PC-3 (cell line): ENCODE data around the gene LARP6. TPM values are rescaled to one million over a fixed set of nuclear protein-coding genes. Genes with fewer than 3 reads are reported as not detected.

Source experiments
- ATAC-seq: fragments of 200-7000 bp; cut with Tn5 transposase; 2 replicates; pipeline ENCODE4 v1.9.1; 2020; ENCODE audit warnings: mild to moderate bottlenecking, moderate library complexity
- BruUV-seq: library from RNA; stranded (reverse); fragments of 400-500 nt; replicated peaks from 2 replicates; lab custom pipeline; 2021; lab: Mats Ljungman, UMichigan
- CTCF ChIA-PET: fragments of 300-600 bp; sonication (Branson Sonifier 250); formaldehyde crosslinking; loops from one replicate; lab custom pipeline; 2022; ENCODE audit warnings: antibody characterized with exemption; lab: Charles Lee
- POLR2A ChIA-PET: fragments of 300-600 bp; sonication (Branson Sonifier 250); formaldehyde crosslinking; loops from one replicate; lab custom pipeline; 2022; ENCODE audit warnings: antibody characterized with exemption; ENCODE audit not compliant: unreplicated experiment; lab: Charles Lee
- DNase-seq: peaks from one replicate; pipeline ENCODE4 v3.0.0-alpha.2; 2015
- H2AFZ ChIP-seq: fragments of 300-600 bp; sonication (generic); 2 replicates; pipeline ENCODE4 v1.6.0; 2016; ENCODE audit warnings: antibody characterized with exemption, low read length
- H3F3A ChIP-seq: fragments of 300-600 bp; sonication (generic); one replicate; pipeline ENCODE4 v1.6.0; 2017; ENCODE audit warnings: antibody characterized with exemption, low read length, control low read depth, mild to moderate bottlenecking; ENCODE audit not compliant: unreplicated experiment
- H3K27ac ChIP-seq: fragments of 300-600 bp; sonication (generic); 2 replicates; pipeline ENCODE4 v1.5.1; 2016; ENCODE audit warnings: mild to moderate bottlenecking, low read length
- H3K27me3 ChIP-seq: fragments of 300-600 bp; sonication (generic); 2 replicates; pipeline ENCODE4 v1.6.1; 2016; ENCODE audit warnings: low read length, mixed read lengths
- H3K36me3 ChIP-seq: fragments of 300-600 bp; sonication (generic); 2 replicates; pipeline ENCODE4 v1.6.1; 2016; ENCODE audit warnings: low read depth, mixed run types, low read length, mixed read lengths
- H3K4me1 ChIP-seq: fragments of 300-600 bp; sonication (generic); 2 replicates; pipeline ENCODE4 v1.5.1; 2016; ENCODE audit warnings: low read length; ENCODE audit not compliant: insufficient read depth
- H3K4me2 ChIP-seq: fragments of 300-600 bp; sonication (generic); 2 replicates; pipeline ENCODE4 v1.6.0; 2016; ENCODE audit warnings: low read length
- H3K4me3 ChIP-seq: fragments of 300-600 bp; sonication (generic); 2 replicates; pipeline ENCODE4 v1.5.1; 2016; ENCODE audit warnings: mild to moderate bottlenecking, low read length, mixed read lengths
- H3K79me2 ChIP-seq: fragments of 300-600 bp; sonication (generic); 2 replicates; pipeline ENCODE4 v1.6.1; 2017; ENCODE audit warnings: low read length, mixed read lengths
- H3K9ac ChIP-seq: fragments of 300-600 bp; sonication (generic); 2 replicates; pipeline ENCODE4 v1.6.0; 2016; ENCODE audit warnings: mild to moderate bottlenecking, low read length
- H3K9me2 ChIP-seq: fragments of 300-600 bp; sonication (generic); replicated peaks from 2 replicates; pipeline ENCODE4 v1.6.1; 2016; ENCODE audit warnings: mixed run types, low read length, mixed read lengths
- H3K9me3 ChIP-seq: fragments of 300-600 bp; sonication (generic); 2 replicates; pipeline ENCODE4 v1.6.1; 2016; ENCODE audit warnings: low read length, mixed read lengths
- H4K20me1 ChIP-seq: fragments of 300-600 bp; sonication (generic); 2 replicates; pipeline ENCODE4 v1.6.1; 2016; ENCODE audit warnings: low read length, mixed read lengths
- CTCF ChIP-seq: fragments of 300-600 bp; sonication (generic); conservative IDR thresholded peaks from 2 replicates; pipeline ENCODE4 v1.5.1; 2017; ENCODE audit warnings: antibody characterized with exemption, low read depth, mild to moderate bottlenecking, low read length
- EZH2 ChIP-seq: fragments of 300-600 bp; sonication (generic); IDR thresholded peaks from one replicate; pipeline ENCODE4 v1.6.1; 2017; ENCODE audit warnings: antibody characterized with exemption, mild to moderate bottlenecking, low read length; ENCODE audit not compliant: unreplicated experiment
- EZH2phosphoT487 ChIP-seq: fragments of 300-600 bp; sonication (generic); IDR thresholded peaks from 2 replicates; pipeline ENCODE4 v1.6.1; 2018; ENCODE audit warnings: mild to moderate bottlenecking, antibody characterized with exemption, low read length, borderline replicate concordance
- intact Hi-C: fragments of 100-400 bp; cut with micrococcal nuclease; formaldehyde crosslinking; loops from 2 replicates; pipeline ENCODE4 v1.9.0; 2023
- total RNA-seq: library from RNA; depleted of rRNA; stranded (reverse); fragments of >200 nt; gene quantifications from 2 replicates; pipeline ENCODE4 v1.2.3, GENCODE V29; 2014

The LARP6 gene
- total RNA-seq, 1 experiment from 2014 or later: 133 TPM

GRCh38 chr15:70852501-70853317, 1.2 kb downstream of the LARP6 start:
- H3K9me2 ChIP-seq: no peaks in the 10 kb centered on the region
- peaks cover 46% of the 10 kb centered on the region for H3K4me1 ChIP-seq
- H3K9me3 ChIP-seq: no peaks in the 10 kb centered on the region
- POLR2A ChIA-PET: interaction anchor here (0.6 to 0.9 kb wide), 4 partner anchors 19 to 76 kb away, joined by 3 to 4 read pairs (median 3); no protein-coding TSS in a partner anchor
- H3K27me3 ChIP-seq: no peaks in the 10 kb centered on the region
- H3K79me2 ChIP-seq: peaks cover 44% of the 10 kb centered on the region
- DNase-seq (peak; percentile 88), ATAC-seq (peak; percentile 34)
- TF ChIP-seq CTCF: no peak
- no peak for TF ChIP-seq EZH2
- TF ChIP-seq EZH2phosphoT487: no peak
- intact Hi-C loops: no loop called here
- H2AFZ ChIP-seq: no peak overlapping the region
- CTCF ChIA-PET: interaction anchor here (0.8 to 1.0 kb wide), 2 partner anchors 22 to 58 kb away, joined by 3 to 7 read pairs; no protein-coding TSS in a partner anchor
- peak overlapping the region; percentile 81 for H3K9ac ChIP-seq
- TSS peak; percentile 41 for BruUV-seq
- no peaks in the 10 kb centered on the region for H3F3A ChIP-seq
- peaks cover 14% of the 10 kb centered on the region for H3K36me3 ChIP-seq
- peak overlapping the region; percentile 86 for H3K4me3 ChIP-seq
- peak overlapping the region; percentile 80 for H3K27ac ChIP-seq
- H3K4me2 ChIP-seq: peak overlapping the region; percentile 89
- H4K20me1 ChIP-seq: peaks cover 5% of the 10 kb centered on the region; the same call in 1 of the 2 replicates

- Histone ChIP-seq H3K9me2 (no peaks in the 10 kb centered on the region), H3K4me3 (peak overlapping the region; percentile 43; the same call in 1 of the 2 replicates), H3F3A (no peaks in the 10 kb centered on the region), H3K9me3 (no peaks in the 10 kb centered on the region), H3K27ac (peak overlapping the region; percentile 80), H3K4me2 (peak overlapping the region; percentile 89), H4K20me1 (peaks cover 5% of the 10 kb centered on the region; the same call in 1 of the 2 replicates), H2AFZ (no peak overlapping the region), H3K9ac (peak overlapping the region; percentile 18; the same call in 1 of the 2 replicates), H3K27me3 (no peaks in the 10 kb centered on the region), H3K79me2 (peaks cover 44% of the 10 kb centered on the region), H3K4me1 (peaks cover 38% of the 10 kb centered on the region), H3K36me3 (peaks cover 14% of the 10 kb centered on the region)
- POLR2A ChIA-PET: interaction anchor here (0.6 to 0.9 kb wide), 4 partner anchors 18 to 938 kb away, joined by 3 to 4 read pairs (median 3); no protein-coding TSS in a partner anchor
- no peak for TF ChIP-seq CTCF
- TF ChIP-seq EZH2phosphoT487: no peak
- TF ChIP-seq EZH2: no peak
- intact Hi-C loops: no loop called here
- no peak for ATAC-seq
- CTCF ChIA-PET: interaction anchor here (1.0 kb wide), 1 partner anchor 23 kb away, joined by 7 read pairs; no protein-coding TSS in a partner anchor
- DNase-seq: no peak
- BruUV-seq: no TSS peak
Measured at GRCh38 chr15:70851889-70852288, 2.1 kb downstream of the LARP6 start.
